Neural cell (in vitro differentiated cells): ENCODE measurements around the gene CCDC148. TPM values are rescaled to one million over a fixed set of nuclear protein-coding genes. Genes with fewer than 3 reads are reported as not detected.

Experiments used
- H2AFZ ChIP-seq: fragments of 200-600, 300-800 bp; sonication (generic), shearing (Covaris generic); 2 replicates; pipeline ENCODE4 v1.6.0; 2014; ENCODE audit warnings: low read depth, mild to moderate bottlenecking, antibody characterized with exemption, low read length, moderate library complexity
- H3F3A ChIP-seq: fragments of 200-600 bp; shearing (Covaris generic); 2 replicates; pipeline ENCODE4 v1.6.1; 2016; ENCODE audit warnings: mild to moderate bottlenecking, moderate library complexity, mixed read lengths, antibody characterized with exemption, low read length; ENCODE audit not compliant: insufficient read depth, poor library complexity, severe bottlenecking
- H3K27ac ChIP-seq: fragments of 200-600, 300-800 bp; sonication (generic), shearing (Covaris generic); 2 replicates; pipeline ENCODE4 v1.5.1; 2014; ENCODE audit warnings: mild to moderate bottlenecking, low read length, moderate library complexity
- H3K27me3 ChIP-seq: fragments of 300-800, 200-600 bp; sonication (generic), shearing (Covaris generic); 2 replicates; pipeline ENCODE4 v1.6.0; 2014; ENCODE audit warnings: mild to moderate bottlenecking, low read depth, low read length, moderate library complexity; ENCODE audit not compliant: insufficient read depth
- H3K36me3 ChIP-seq: fragments of 300-800, 200-600 bp; sonication (generic), shearing (Covaris generic); 2 replicates; pipeline ENCODE4 v1.5.1; 2014; ENCODE audit warnings: mild to moderate bottlenecking, antibody characterized with exemption, low read length, moderate library complexity; ENCODE audit not compliant: insufficient read depth
- H3K4me2 ChIP-seq: fragments of 300-800, 200-600 bp; sonication (generic), shearing (Covaris generic); 2 replicates; pipeline ENCODE4 v1.6.0; 2014; ENCODE audit warnings: mild to moderate bottlenecking, low read length
- H3K4me3 ChIP-seq: fragments of 300-800, 200-600 bp; sonication (generic), shearing (Covaris generic); 2 replicates; pipeline ENCODE4 v1.5.1; 2014; ENCODE audit warnings: mild to moderate bottlenecking, low read length, moderate library complexity
- H3K79me2 ChIP-seq: fragments of 200-600 bp; shearing (Covaris generic); replicated peaks from 2 replicates; pipeline ENCODE4 v1.6.0; 2014; ENCODE audit warnings: mild to moderate bottlenecking, low read length, moderate library complexity; ENCODE audit not compliant: insufficient read depth
- H3K9ac ChIP-seq: fragments of 300-800, 200-600 bp; sonication (generic), shearing (Covaris generic); 2 replicates; pipeline ENCODE4 v1.6.1; 2016; ENCODE audit warnings: mild to moderate bottlenecking, low read length, mixed read lengths
- H3K9me2 ChIP-seq: fragments of 200-600 bp; shearing (Covaris generic); 2 replicates; pipeline ENCODE4 v1.6.1; 2016; ENCODE audit warnings: mild to moderate bottlenecking, low read length, mixed read lengths; ENCODE audit not compliant: insufficient read depth
- H3K9me3 ChIP-seq: fragments of 200-600, 300-800 bp; sonication (generic), shearing (Covaris generic); 2 replicates; pipeline ENCODE4 v1.6.1; 2016; ENCODE audit warnings: mild to moderate bottlenecking, mixed run types, low read length, moderate library complexity, mixed read lengths
- H4K20me1 ChIP-seq: fragments of 200-600 bp; shearing (Covaris generic); 2 replicates; pipeline ENCODE4 v1.6.1; 2016; ENCODE audit warnings: mild to moderate bottlenecking, mixed run types; ENCODE audit not compliant: insufficient read depth
- EP300 ChIP-seq: fragments of 450-650 bp; conservative IDR thresholded peaks from 2 replicates; pipeline ENCODE4 v1.6.1; 2014; ENCODE audit warnings: antibody characterized with exemption, mild to moderate bottlenecking, moderate library complexity; ENCODE audit not compliant: poor library complexity, severe bottlenecking
- EZH2 ChIP-seq: fragments of 200-600, 300-800 bp; shearing (Covaris generic), sonication (generic); IDR thresholded peaks from 2 replicates; pipeline ENCODE4 v1.6.1; 2014; ENCODE audit warnings: antibody characterized with exemption, low read length, borderline replicate concordance, mild to moderate bottlenecking; ENCODE audit not compliant: insufficient read depth, poor library complexity, severe bottlenecking
- MXI1 ChIP-seq: fragments of 450-650 bp; conservative IDR thresholded peaks from 2 replicates; pipeline ENCODE4 v1.6.1; 2014; ENCODE audit warnings: antibody characterized with exemption, mild to moderate bottlenecking; ENCODE audit not compliant: poor library complexity, severe bottlenecking
- POLR2AphosphoS5 ChIP-seq: IDR thresholded peaks from 2 replicates; pipeline ENCODE4 v1.6.1; 2012
- RAD21 ChIP-seq: fragments of 450-650 bp; conservative IDR thresholded peaks from 2 replicates; pipeline ENCODE4 v1.6.1; 2014; ENCODE audit warnings: antibody characterized with exemption, mild to moderate bottlenecking, moderate library complexity
- SMC3 ChIP-seq: fragments of 450-650 bp; conservative IDR thresholded peaks from 2 replicates; pipeline ENCODE4 v1.6.1; 2014; ENCODE audit warnings: antibody characterized with exemption, mild to moderate bottlenecking, moderate library complexity; ENCODE audit not compliant: poor library complexity
- TAF1 ChIP-seq: IDR thresholded peaks from 2 replicates; pipeline ENCODE4 v1.6.1; 2012; ENCODE audit warnings: low read depth
- polyA plus RNA-seq: library from polyadenylated mRNA; depleted of rRNA; stranded (reverse); fragments of >200 nt; gene quantifications from 2 replicates; pipeline ENCODE4 v1.2.3, GENCODE V29; 2014
- TF ChIP-seq, protein P1 (sequence below): IDR thresholded peaks from 2 replicates; pipeline ENCODE4 v1.6.1; 2012; ENCODE audit warnings: borderline replicate concordance
- TF ChIP-seq, protein P2 (sequence below): fragments of 450-650 bp; IDR thresholded peaks from 2 replicates; pipeline ENCODE4 v1.5.1; 2014; ENCODE audit warnings: antibody characterized with exemption, mild to moderate bottlenecking, moderate library complexity; ENCODE audit not compliant: poor library complexity, severe bottlenecking

CCDC148 gene
- polyA plus RNA-seq, 1 donor from 2014 or later = 1.8 TPM

DNA sequence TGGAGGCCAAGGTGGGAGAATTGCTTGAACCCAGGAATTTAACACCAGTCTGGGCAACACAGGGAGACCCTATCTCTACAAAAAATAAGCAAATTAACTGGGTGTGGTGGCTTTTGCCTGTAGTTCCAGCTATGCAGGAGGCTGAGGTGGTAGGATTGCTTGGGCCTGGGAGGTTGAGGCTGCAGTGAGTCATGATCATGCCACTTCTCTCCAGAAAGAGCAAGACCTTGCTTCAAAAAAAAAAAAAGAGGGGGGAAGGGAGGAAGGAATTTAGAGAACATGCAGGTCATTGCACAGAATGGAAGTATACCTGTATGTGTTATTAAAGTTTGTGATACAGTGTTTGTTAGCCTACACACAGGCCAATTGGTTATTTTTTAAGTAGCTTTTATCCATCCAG lies 26.0 kb upstream of the CCDC148 start:
- no peaks in the 10 kb centered on the region for H3K9me2 ChIP-seq
- no peaks in the 10 kb centered on the region for H3K79me2 ChIP-seq
- no peaks in the 10 kb centered on the region for H3K36me3 ChIP-seq
- H3K4me3 ChIP-seq = no peak overlapping the region
- TF ChIP-seq SMC3 = no peak
- TF ChIP-seq RAD21 = no peak
- TF ChIP-seq, protein P1, sequence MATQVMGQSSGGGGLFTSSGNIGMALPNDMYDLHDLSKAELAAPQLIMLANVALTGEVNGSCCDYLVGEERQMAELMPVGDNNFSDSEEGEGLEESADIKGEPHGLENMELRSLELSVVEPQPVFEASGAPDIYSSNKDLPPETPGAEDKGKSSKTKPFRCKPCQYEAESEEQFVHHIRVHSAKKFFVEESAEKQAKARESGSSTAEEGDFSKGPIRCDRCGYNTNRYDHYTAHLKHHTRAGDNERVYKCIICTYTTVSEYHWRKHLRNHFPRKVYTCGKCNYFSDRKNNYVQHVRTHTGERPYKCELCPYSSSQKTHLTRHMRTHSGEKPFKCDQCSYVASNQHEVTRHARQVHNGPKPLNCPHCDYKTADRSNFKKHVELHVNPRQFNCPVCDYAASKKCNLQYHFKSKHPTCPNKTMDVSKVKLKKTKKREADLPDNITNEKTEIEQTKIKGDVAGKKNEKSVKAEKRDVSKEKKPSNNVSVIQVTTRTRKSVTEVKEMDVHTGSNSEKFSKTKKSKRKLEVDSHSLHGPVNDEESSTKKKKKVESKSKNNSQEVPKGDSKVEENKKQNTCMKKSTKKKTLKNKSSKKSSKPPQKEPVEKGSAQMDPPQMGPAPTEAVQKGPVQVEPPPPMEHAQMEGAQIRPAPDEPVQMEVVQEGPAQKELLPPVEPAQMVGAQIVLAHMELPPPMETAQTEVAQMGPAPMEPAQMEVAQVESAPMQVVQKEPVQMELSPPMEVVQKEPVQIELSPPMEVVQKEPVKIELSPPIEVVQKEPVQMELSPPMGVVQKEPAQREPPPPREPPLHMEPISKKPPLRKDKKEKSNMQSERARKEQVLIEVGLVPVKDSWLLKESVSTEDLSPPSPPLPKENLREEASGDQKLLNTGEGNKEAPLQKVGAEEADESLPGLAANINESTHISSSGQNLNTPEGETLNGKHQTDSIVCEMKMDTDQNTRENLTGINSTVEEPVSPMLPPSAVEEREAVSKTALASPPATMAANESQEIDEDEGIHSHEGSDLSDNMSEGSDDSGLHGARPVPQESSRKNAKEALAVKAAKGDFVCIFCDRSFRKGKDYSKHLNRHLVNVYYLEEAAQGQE = no peak
- no peak for TF ChIP-seq MXI1
- TF ChIP-seq EP300 = no peak
- TF ChIP-seq EZH2 = no peak
- TF ChIP-seq, protein P2, sequence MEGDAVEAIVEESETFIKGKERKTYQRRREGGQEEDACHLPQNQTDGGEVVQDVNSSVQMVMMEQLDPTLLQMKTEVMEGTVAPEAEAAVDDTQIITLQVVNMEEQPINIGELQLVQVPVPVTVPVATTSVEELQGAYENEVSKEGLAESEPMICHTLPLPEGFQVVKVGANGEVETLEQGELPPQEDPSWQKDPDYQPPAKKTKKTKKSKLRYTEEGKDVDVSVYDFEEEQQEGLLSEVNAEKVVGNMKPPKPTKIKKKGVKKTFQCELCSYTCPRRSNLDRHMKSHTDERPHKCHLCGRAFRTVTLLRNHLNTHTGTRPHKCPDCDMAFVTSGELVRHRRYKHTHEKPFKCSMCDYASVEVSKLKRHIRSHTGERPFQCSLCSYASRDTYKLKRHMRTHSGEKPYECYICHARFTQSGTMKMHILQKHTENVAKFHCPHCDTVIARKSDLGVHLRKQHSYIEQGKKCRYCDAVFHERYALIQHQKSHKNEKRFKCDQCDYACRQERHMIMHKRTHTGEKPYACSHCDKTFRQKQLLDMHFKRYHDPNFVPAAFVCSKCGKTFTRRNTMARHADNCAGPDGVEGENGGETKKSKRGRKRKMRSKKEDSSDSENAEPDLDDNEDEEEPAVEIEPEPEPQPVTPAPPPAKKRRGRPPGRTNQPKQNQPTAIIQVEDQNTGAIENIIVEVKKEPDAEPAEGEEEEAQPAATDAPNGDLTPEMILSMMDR = no peak
- TF ChIP-seq TAF1 = no peak
- no peak for TF ChIP-seq POLR2AphosphoS5
- no peak overlapping the region for H3K4me2 ChIP-seq
- H3K9me3 ChIP-seq = no peaks in the 10 kb centered on the region
- no peak overlapping the region for H3K9ac ChIP-seq
- no peaks in the 10 kb centered on the region for H3F3A ChIP-seq
- H4K20me1 ChIP-seq = no peaks in the 10 kb centered on the region
- no peak overlapping the region for H2AFZ ChIP-seq
- H3K27me3 ChIP-seq = no peaks in the 10 kb centered on the region
- H3K27ac ChIP-seq = no peak overlapping the region

DNA sequence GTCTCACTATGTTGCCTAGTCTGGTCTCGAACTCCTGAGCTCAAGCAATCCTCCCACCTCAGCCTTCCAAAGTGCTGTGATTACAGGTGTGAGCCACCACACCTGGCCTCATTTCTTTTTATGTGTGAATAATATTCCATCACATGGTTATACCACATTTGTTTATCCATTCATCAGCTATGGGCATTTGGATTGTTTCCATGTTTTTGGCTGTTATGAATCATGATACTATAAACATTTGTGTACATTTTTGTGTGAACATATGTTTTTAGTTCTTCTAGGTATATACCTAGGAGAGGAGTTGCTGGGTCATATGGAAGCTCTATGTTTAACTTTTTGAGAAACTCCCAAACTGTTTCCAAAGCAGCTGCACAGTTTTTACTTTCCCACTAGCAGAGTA lies 24.6 kb upstream of the CCDC148 start:
- H4K20me1 ChIP-seq = no peaks in the 10 kb centered on the region
- H3K4me3 ChIP-seq = no peak overlapping the region
- no peaks in the 10 kb centered on the region for H3K9me2 ChIP-seq
- no peak overlapping the region for H3K27ac ChIP-seq
- TF ChIP-seq EZH2 (no peak), EP300 (no peak), MXI1 (no peak), POLR2AphosphoS5 (no peak), SMC3 (no peak), TAF1 (no peak), RAD21 (no peak)
- TF ChIP-seq, protein P1 = no peak
- TF ChIP-seq, protein P2 = no peak
- no peaks in the 10 kb centered on the region for H3F3A ChIP-seq
- H3K9ac ChIP-seq = no peak overlapping the region
- no peaks in the 10 kb centered on the region for H3K36me3 ChIP-seq
- H3K79me2 ChIP-seq = no peaks in the 10 kb centered on the region
- no peak overlapping the region for H3K4me2 ChIP-seq
- no peaks in the 10 kb centered on the region for H3K27me3 ChIP-seq
- no peak overlapping the region for H2AFZ ChIP-seq
- H3K9me3 ChIP-seq = no peaks in the 10 kb centered on the region
